Small intestine (tissue), 16 donors: ENCODE measurements around the gene UBTD2. TPM values are rescaled to one million over a fixed set of nuclear protein-coding genes. Genes with fewer than 3 reads are reported as not detected.
"Not testable (repeated sequence)": the region's sequence is repeated elsewhere in the genome, so short reads cannot be mapped to it uniquely, and the experiment has no call there.

Experiments used
- DNase-seq, 2 donors: peaks; one replicate each; pipeline versions ENCODE4 v3.0.0 to v3.0.0-alpha.2; 2013
- FAIRE-seq: peaks from 2 replicates; lab custom pipeline; 2012; peaks lifted over from hg19 to GRCh38; lab: Jason Lieb, UNC
- H3K27ac ChIP-seq, 3 donors: one replicate each; pipeline ENCODE4 v1.5.1; 2013; ENCODE audit warnings: low read length in 2 of 3, mild to moderate bottlenecking in 2 of 3, control low read depth in 1 of 3, inconsistent platforms in 1 of 3, low read depth in 1 of 3, moderate library complexity in 1 of 3
- H3K27me3 ChIP-seq, 3 donors: one replicate each; pipeline ENCODE4 v1.6.1; 2013; ENCODE audit warnings: low read length in 3 of 3, inconsistent platforms in 1 of 3; ENCODE audit not compliant: control insufficient read depth in 3 of 3, insufficient read depth in 3 of 3
- H3K36me3 ChIP-seq, 3 donors: one replicate each; pipeline ENCODE4 v1.6.1; 2013; ENCODE audit warnings: low read length in 3 of 3, inconsistent platforms in 1 of 3, low read depth in 1 of 3, mild to moderate bottlenecking in 1 of 3, moderate library complexity in 1 of 3; ENCODE audit not compliant: control insufficient read depth in 3 of 3, insufficient read depth in 2 of 3
- H3K4me1 ChIP-seq, 3 donors: one replicate each; pipeline ENCODE4 v1.6.1; 2013; ENCODE audit warnings: low read length in 2 of 3, inconsistent platforms in 1 of 3, low read depth in 1 of 3, mild to moderate bottlenecking in 1 of 3, moderate library complexity in 1 of 3; ENCODE audit not compliant: control insufficient read depth in 3 of 3, insufficient read depth in 2 of 3
- H3K4me3 ChIP-seq, 3 donors: one replicate each; pipeline ENCODE4 v1.5.1; 2013; ENCODE audit warnings: low read length in 3 of 3, control low read depth in 1 of 3, inconsistent platforms in 1 of 3, low read depth in 1 of 3, mild to moderate bottlenecking in 1 of 3, moderate library complexity in 1 of 3
- H3K9me3 ChIP-seq, 2 donors: one replicate each; pipeline ENCODE4 v1.6.1; 2013; ENCODE audit warnings: low read depth in 1 of 2, low read length in 1 of 2; ENCODE audit not compliant: control insufficient read depth in 2 of 2, insufficient read depth in 1 of 2
- WGBS, 3 donors: extraction: QIAGEN DNeasy Blood & Tissue Kit; methylation state at CpG; one replicate each; pipeline ENCODE4 v1.1.7; 2013; 5-methylcytosine and 5-hydroxymethylcytosine counted together
- long read RNA-seq, 10 donors: transcript quantifications; one replicate each; lab custom pipeline, GENCODE V29; 2026
- polyA plus RNA-seq, 4 donors: library from polyadenylated mRNA; stranded (reverse) in 3 of 4; unstranded in 1 of 4; fragments of 200-250 nt in 3 of 4; fragments of 120-200 nt in 1 of 4; gene quantifications; one replicate each; pipeline versions ENCODE4 v1.2.1 to v1.2.3, GENCODE V29; 2013
- donor health status: healthy with polysubstance abuse.
- donor health status: control.
- donor health status: control.
- donor health status: Bipolar disorder and iron deficiency.
- donor health status: healthy.

The UBTD2 gene
- 10 to 100 TPM; 16.9 to 39.1 (median 22.0) TPM for polyA plus RNA-seq
- long read RNA-seq, donor 1, transcript UBTD2-201 (3 exons, 3,301 nt): major isoform, 19 of 24 reads
- long read RNA-seq, donor 1, partial matches to known transcripts: 5 of 24 reads
- long read RNA-seq, donor 1, other reads (novel, unspliced or antisense): 0 of 24 reads
- long read RNA-seq, donor 2, transcript UBTD2-201 (3 exons, 3,301 nt): major isoform, 11 of 11 reads
- long read RNA-seq, donor 2, partial matches to known transcripts: 0 of 11 reads
- long read RNA-seq, donor 2, other reads (novel, unspliced or antisense): 0 of 11 reads
- long read RNA-seq, donor 3, transcript UBTD2-201 (3 exons, 3,301 nt): major isoform, 10 of 10 reads
- long read RNA-seq, donor 3, partial matches to known transcripts: 0 of 10 reads
- long read RNA-seq, donor 3, other reads (novel, unspliced or antisense): 0 of 10 reads
- long read RNA-seq, donor 4: 0 reads
- long read RNA-seq, donor 5, partial matches to known transcripts: 0 of 2 reads
- long read RNA-seq, donor 5, other reads (novel, unspliced or antisense): 0 of 2 reads
- long read RNA-seq, donor 6, transcript UBTD2-201 (3 exons, 3,301 nt): major isoform, 12 of 12 reads
- long read RNA-seq, donor 6, partial matches to known transcripts: 0 of 12 reads
- long read RNA-seq, donor 6, other reads (novel, unspliced or antisense): 0 of 12 reads
- long read RNA-seq, donor 7, transcript UBTD2-201 (3 exons, 3,301 nt): major isoform, 21 of 21 reads
- long read RNA-seq, donor 7, partial matches to known transcripts: 0 of 21 reads
- long read RNA-seq, donor 7, other reads (novel, unspliced or antisense): 0 of 21 reads
- long read RNA-seq, donor 8, partial matches to known transcripts: 0 of 2 reads
- long read RNA-seq, donor 8, other reads (novel, unspliced or antisense): 0 of 2 reads
- long read RNA-seq, donor 9, partial matches to known transcripts: 0 of 1 reads
- long read RNA-seq, donor 9, other reads (novel, unspliced or antisense): 0 of 1 reads
- long read RNA-seq, donor 10, transcript UBTD2-201 (3 exons, 3,301 nt): major isoform, 16 of 16 reads
- long read RNA-seq, donor 10, partial matches to known transcripts: 0 of 16 reads
- long read RNA-seq, donor 10, other reads (novel, unspliced or antisense): 0 of 16 reads

DNA sequence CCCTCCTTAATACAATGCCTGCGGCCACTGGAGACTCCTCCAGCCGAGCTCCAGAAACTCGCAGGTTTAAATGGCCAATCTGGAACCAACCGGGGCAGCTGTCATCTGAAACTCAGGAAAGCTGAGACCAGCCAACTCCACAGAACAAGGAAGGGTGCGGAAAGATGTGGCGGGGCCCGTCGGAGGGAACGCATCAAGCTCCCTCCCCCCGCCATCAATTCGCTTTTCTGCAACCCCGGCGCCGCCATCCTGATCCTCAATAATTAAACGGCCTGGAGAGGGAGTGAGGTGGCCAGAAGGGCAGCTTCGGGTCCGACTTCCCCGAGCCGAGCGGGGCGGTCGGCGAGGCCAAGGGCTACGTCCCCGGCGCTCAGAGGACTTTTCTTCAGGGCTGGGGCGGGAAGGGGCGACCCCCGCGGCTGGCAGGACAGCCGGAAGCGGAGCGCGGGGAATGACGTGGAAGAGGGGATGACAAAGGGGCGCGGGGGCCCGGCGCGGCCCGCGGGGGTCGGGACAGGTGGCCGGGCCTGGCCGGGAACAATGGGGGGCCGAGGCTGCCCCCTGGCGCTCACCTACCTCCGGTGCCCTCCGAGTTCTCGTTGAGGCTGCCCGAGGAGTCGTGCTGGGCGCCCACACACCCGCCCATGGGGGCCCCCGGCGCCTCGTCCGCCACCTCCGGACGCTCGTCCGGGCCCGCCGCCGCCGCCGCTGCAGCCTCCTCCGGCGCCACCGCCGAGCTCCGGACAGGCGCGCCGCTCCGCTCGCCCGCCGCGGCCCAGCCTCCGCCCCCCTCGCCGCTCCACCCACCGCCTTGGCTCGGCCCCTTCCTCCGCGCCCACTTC, at the start of gene UBTD2:
Gene UBTD2, minus strand, starts transcription at position 745 of the 842 bp plus-strand sequence. Its CDS starts 99 bp downstream, at position 646.
- Histone ChIP-seq H3K36me3 (peaks cover 0 to 6% (median 0%) of the 10 kb centered on the region in 3 donors), H3K4me3 (peak within 1 kb of the TSS; percentile 73 to 96 (median 76)), H3K27me3 (no peaks in the 10 kb centered on the region), H3K4me1 (peaks cover 0 to 21% (median 0%) of the 10 kb centered on the region in 3 donors), H3K27ac (peak within 1 kb of the TSS; percentile 86 to 93 (median 87)), H3K9me3 (peaks cover 0 to 1% of the 10 kb centered on the region in 2 donors)
- DNase-seq (peak in 1 of 2 donors; percentile 78), FAIRE-seq (no peak)
- WGBS, 3 donors: 0% methylated on average over 38 to 87 of the region's 87 CpGs

DNA sequence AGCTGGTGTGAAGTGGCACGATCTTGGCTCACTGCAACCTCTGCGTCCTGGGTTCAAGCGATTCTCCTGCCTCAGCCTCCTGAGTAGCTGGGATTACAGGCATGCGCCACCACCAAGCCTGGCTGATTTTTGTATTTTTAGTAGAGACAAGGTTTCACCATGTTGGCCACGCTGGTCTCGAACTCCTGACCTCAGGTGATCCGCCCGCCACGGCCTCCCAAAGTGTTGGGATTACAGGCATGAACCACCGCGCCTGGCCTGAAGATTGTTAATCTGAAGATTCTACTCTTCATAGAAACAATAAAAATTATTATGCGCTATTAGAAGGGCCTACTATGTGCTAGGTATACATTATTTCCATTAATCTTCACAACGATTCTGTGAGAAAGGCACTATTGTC, 43.3 kb upstream of the UBTD2 start:
- H3K4me3 ChIP-seq, H3K27ac ChIP-seq, H3K27me3 ChIP-seq, DNase-seq, H3K36me3 ChIP-seq, H3K4me1 ChIP-seq, FAIRE-seq, H3K9me3 ChIP-seq: not testable (repeated sequence)
- WGBS, 3 donors: 82 to 94% (median 87%) methylated on average over 13 of the region's 13 CpGs

DNA sequence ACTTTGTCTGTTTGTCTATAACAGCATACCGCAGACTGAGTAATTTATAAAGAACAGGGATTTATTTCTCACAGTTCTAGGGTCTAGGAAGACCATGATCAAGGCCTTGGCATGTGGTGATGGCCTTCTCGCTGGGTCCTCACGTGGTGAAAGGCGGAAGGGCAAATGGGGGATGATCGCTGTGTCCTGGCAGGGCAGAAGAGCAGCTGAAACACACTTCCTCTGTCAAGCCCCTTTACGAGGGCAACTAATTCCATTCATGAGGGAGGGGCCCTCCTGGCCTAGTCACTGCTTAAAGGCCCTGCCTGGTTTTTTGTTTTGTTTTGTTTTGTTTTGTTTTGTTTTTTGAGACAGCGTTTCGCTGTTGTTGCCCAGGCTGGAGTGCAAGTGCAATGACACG, 41.9 kb upstream of the UBTD2 start:
- no peak for FAIRE-seq
- WGBS, 3 donors: 87 to 94% (median 91%) methylated on average over 9 of the region's 9 CpGs
- Histone ChIP-seq H3K27ac (no peak overlapping the region), H3K27me3 (no peaks in the 10 kb centered on the region), H3K9me3 (peaks cover 0 to 2% of the 10 kb centered on the region in 2 donors), H3K36me3 (no peaks in the 10 kb centered on the region), H3K4me1 (no peaks in the 10 kb centered on the region), H3K4me3 (no peak overlapping the region)
- no peak for DNase-seq

- H3K9me3 ChIP-seq: peaks cover 0 to 2% of the 10 kb centered on the region in 2 donors
- no peak overlapping the region for H3K27ac ChIP-seq
- H3K27me3 ChIP-seq: no peaks in the 10 kb centered on the region
- H3K4me3 ChIP-seq: no peak overlapping the region
- no peak for FAIRE-seq
- 48 to 73% (median 60%) methylated on average over 9 of the region's 9 CpGs for WGBS, 3 donors
- no peaks in the 10 kb centered on the region for H3K4me1 ChIP-seq
- DNase-seq: peak in 1 of 2 donors; percentile 20
- no peaks in the 10 kb centered on the region for H3K36me3 ChIP-seq
Measured at GRCh38 chr5:172322028-172322965, 38.7 kb upstream of the UBTD2 start.

- DNase-seq (no peak), FAIRE-seq (no peak)
- no peaks in the 10 kb centered on the region for H3K36me3 ChIP-seq
- H3K27ac ChIP-seq: no peak overlapping the region
- H3K9me3 ChIP-seq: peaks cover 0 to 2% of the 10 kb centered on the region in 2 donors
- H3K4me3 ChIP-seq: no peak overlapping the region
- no peaks in the 10 kb centered on the region for H3K4me1 ChIP-seq
- H3K27me3 ChIP-seq: no peaks in the 10 kb centered on the region
Measured at GRCh38 chr5:172321593-172321992, 38.0 kb upstream of the UBTD2 start.

DNA sequence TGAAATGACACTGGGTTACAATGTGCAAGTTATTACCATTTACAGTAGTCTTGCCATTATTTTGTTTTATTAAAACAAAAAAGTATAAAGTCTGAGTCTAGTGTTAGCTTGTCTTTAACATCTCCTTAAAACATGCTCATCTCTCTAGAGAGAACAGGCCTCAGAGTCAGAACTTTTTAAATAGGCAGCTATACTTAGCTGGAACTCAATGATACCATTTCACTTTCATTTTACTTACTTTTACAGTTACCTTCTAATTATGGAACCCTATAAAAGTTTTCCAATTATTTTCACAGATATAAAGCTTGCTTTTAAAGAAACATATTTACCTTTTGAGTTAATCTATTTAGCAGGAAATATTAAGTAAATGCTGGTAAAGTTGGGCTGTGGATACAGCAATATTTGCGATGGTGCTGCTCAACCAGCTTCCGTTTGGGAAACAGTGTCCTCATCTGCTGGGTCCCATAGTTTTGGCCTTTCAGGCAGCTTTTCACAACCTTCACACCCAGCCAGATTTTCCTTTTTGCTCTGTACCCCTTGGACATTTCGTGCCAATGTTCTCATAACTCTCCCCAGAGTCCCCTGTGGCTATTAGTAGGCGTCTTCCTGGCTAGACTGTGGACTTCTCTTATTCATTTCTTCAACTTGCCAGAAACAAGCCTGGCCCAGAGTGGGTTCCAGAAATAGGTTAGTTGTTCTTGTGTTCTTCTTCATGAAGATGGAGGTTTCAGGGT, 36.3 kb upstream of the UBTD2 start:
- 81 to 93% (median 90%) methylated on average over 4 of the region's 4 CpGs for WGBS, 3 donors
- Histone ChIP-seq H3K9me3 (peaks cover 0 to 2% of the 10 kb centered on the region in 2 donors), H3K27me3 (no peaks in the 10 kb centered on the region), H3K4me1 (peaks cover 0 to 11% (median 0%) of the 10 kb centered on the region in 3 donors), H3K4me3 (no peak overlapping the region), H3K36me3 (no peaks in the 10 kb centered on the region), H3K27ac (no peak overlapping the region)
- DNase-seq (no peak), FAIRE-seq (no peak)
